Spleen (tissue), 7 donors: ENCODE measurements around the gene RNF148.

Experiments
- CTCF ChIP-seq, 11 experiments: fragments of 200-600 bp in 7 of 11; fragments of 450-650 bp in 4 of 11; sonication (generic) in 4 of 11; IDR thresholded peaks in 8 of 11; conservative IDR thresholded peaks in 3 of 11; 1 replicate in 7 of 11; 2 replicates in 4 of 11; pipeline versions ENCODE4 v1.4.0 to v1.8.0; 2016 to 2021; ENCODE audit warnings: antibody characterized with exemption in 11 of 11, inconsistent platforms in 4 of 11, mild to moderate bottlenecking in 1 of 11
- POLR2A ChIP-seq, 3 donors: fragments of 450-650 bp; IDR thresholded peaks; one replicate each; pipeline ENCODE4 v1.5.1; 2017; ENCODE audit warnings: antibody characterized with exemption in 3 of 3, mild to moderate bottlenecking in 1 of 3
- donor health status: DM: no; HTN: no; CAD: no; lungs with moderate emphysema.
- donor health status: DM: no; HTN: no; CAD: no.
- donor health status: DM: no; HTN: no; CAD: no.

- no peak for TF ChIP-seq POLR2A (IDR thresholded peaks at IDR 0.05)
- no peak for TF ChIP-seq CTCF (IDR thresholded peaks at IDR 0.05 in 8 of 11, conservative IDR thresholded peaks at IDR 0.05 in 3 of 11)
These were observed 26.3 kb downstream of the RNF148 start for GRCh38 chr7:122676466-122676865.
